Activated CD4-positive, alpha-beta T cell treated with anti-CD3 and anti-CD28 coated beads, Interleukin-2, amount 50 U/mL, for 4 hours (primary cell): Measurements from ENCODE around the gene NOP16.

Experiments used
- DNase-seq, 2 experiments: peaks; one replicate each; pipeline ENCODE4 v3.0.0-alpha.2; 2020

Gene NOP16

GRCh38 chr5:176355400-176356178, 32.8 kb downstream of the NOP16 start:
- no peak for DNase-seq

GRCh38 chr5:176353533-176353932, 34.9 kb downstream of the NOP16 start:
- no peak for DNase-seq

- no peak for DNase-seq
Measured at GRCh38 chr5:176352116-176352878, 36.1 kb downstream of the NOP16 start.

GRCh38 chr5:176350416-176350815, 38.0 kb downstream of the NOP16 start:
- no peak for DNase-seq

GRCh38 chr5:176342766-176343458, 45.5 kb downstream of the NOP16 start:
- no peak for DNase-seq

GRCh38 chr5:176342158-176342483, 46.3 kb downstream of the NOP16 start:
- no peak for DNase-seq

GRCh38 chr5:176341325-176342157, 46.9 kb downstream of the NOP16 start:
- DNase-seq = no peak

GRCh38 chr5:176339304-176339703, 49.1 kb downstream of the NOP16 start:
- DNase-seq = no peak

- DNase-seq = no peak
Measured at GRCh38 chr5:176337913-176338312, 50.5 kb downstream of the NOP16 start.

GRCh38 chr5:176334031-176334770, 54.2 kb downstream of the NOP16 start:
- DNase-seq = no peak
